GM18868 (cell line): ENCODE results near the gene NEAT1.
A peak's percentile ranks its signal among the peaks of the same experiment; 100 is the strongest.
"Not testable (repeated sequence)": the region's sequence is repeated elsewhere in the genome, so short reads cannot be mapped to it uniquely, and the experiment has no call there.

Experiments
- ATAC-seq: cut with Tn5 transposase; IDR thresholded peaks from one replicate; pipeline ENCODE4 v1.9.1; 2021; ENCODE audit warnings: mild to moderate bottlenecking, moderate library complexity; ENCODE audit not compliant: unreplicated experiment

NEAT1 gene

DNA sequence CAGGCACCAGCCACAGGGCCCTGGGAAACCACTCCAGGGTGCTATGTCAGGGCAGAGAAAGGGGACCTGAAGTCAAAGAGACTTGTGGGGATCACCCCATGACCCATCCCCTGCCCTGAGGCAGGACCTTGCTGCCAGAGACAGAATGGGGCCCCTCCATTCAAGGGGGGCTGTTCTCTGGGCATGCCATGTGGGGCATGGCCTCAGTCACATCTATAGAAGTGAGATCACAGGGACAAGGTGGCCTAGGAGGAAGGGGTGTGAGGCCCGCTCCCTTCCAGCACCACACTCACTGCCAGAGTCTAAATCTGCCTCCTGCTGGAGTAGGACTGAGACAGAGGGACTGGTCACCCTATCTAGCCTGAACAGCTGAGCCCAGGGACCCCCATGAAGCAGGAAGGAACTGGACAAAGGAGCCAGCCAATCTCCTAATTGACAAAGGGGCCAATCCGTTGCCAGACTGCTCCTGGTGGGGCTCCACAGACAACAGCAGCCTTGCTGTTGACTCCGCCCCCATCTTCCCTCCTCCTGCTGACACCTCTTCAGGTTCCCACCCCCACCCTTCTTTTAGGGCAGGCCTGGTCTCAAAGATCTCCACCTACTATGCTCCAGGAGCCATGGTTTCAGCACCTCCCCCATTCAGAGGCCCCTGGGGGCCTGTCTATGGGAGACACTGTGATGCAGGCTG lies 26.0 kb downstream of the NEAT1 start:
- no peak for ATAC-seq

DNA sequence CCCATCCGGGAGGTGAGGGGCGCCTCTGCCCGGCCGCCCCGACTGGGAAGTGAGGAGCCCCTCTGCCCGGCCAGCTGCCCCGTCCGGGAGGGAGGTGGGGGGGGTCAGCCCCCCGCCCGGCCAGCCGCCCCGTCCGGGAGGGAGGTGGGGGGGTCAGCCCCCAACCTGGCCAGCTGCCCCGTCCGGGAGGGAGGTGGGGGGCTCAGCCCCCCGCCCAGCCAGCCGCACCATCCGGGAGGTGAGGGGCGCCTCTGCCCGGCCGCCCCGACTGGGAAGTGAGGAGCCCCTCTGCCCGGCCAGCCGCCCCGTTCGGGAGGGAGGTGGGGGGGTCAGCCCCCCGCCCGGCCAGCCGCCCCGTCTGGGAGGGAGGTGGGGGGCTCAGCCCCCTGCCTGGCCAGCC lies 28.7 kb downstream of the NEAT1 start:
- not testable (repeated sequence) for ATAC-seq

DNA sequence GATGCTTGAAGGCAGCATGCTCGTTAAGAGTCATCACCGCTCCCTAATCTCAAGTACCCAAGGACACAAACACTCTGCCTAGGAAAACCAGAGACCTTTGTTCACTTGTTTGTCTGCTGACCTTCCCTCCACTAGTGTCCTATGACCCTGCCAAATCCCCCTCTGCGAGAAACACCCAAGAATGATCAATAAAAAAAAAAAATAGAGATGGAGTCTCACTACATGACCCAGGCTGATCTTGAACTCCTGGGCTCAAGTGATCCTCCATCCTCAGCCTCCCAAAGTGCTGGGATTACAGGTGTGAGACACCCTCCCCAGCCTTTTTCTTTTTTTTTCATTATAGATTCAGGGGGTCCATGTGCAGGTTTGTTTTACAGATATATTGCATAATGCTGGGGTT lies 29.7 kb downstream of the NEAT1 start:
- not testable (repeated sequence) for ATAC-seq

DNA sequence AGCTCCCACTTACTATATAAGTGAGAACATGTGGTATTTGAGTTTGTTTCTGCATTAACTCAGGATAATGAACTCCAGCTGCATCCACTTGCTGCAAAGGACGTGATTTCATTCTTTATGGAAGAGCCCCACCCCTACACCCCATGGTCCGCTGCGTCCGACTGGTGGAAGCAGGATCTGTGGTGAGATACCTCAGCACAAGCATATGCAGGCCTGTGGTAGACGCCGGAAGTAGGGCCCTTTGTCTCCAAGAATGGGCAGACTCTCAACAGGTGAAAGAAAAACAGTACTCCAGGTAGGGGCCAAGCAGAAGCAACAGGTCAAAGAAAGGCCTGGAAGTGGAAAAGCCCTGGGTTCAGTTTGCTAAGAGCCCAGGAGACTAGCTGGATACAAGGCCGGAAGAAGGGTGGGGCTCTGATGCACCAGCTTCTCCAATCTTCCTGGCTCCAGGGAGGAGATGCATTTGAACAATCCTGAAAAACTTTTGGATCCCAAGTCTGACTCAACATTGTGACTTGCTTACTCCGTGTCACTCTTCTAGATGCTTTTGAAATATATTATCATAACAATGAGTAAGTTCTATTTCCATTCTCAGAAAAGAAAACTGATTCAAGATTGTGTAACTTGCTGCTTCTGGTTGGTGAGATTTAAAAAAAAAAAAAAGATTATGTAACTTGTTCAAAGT lies 30.4 kb downstream of the NEAT1 start:
- no peak for ATAC-seq

DNA sequence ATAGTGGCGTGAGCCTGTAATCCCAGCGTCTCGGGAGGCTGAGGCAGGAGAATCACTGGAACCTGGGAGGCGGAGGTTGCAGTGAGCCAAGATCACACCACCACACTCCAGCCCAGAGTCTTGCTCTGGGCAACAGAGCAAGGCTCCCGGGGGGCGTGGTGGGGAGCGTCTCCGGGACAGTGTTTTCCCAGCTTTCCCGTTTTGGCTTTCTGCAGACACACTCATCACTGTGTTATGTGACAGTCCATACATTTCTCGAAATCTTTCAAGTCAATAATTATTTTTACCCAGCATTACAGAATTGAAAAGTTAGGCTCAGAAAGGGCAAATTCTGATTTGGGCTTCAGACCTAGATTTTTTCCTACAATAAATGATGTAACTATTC lies 31.7 kb downstream of the NEAT1 start:
- ATAC-seq: no peak

DNA sequence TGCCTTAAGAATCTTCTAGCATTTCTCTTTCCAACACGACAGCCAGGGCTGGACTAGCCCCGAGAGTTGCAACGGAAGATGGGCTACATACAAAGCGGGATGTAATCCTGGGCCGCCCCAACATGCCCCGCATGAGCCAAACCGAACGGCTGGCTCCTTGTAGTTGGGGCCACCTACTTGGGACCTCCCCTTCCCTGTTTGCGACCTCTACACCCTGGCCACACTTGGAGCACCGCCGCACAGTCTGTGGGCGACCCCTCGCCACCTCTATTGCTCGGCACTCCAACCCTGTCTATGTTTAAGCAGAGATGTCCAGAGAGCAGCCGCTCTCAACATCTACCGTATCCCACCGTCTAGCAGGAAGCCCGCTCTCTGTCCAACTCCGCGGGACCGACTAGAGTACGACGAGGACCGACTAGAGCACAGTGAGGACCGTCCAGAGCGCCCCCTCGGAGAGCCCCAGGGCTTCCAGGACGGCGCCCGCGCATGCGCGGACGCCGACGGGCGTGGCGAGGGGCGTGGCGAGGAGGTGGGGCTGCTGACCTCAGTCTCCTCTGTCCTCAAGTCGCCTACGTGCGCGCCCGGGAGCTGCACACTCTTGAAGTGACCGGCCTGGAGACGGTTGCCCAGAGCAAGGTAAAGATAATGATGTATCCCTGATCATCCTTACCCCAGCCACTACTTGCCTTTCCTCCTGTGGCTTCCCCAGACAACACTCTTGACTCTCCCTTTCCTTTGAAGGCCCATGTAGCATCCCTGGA lies 32.3 kb downstream of the NEAT1 start:
- peak; percentile 79 for ATAC-seq

- no peak for ATAC-seq
Measured at GRCh38 chr11:65456418-65456817, 33.8 kb downstream of the NEAT1 start.

GRCh38 chr11:65459552-65459951 lies 37.0 kb downstream of the NEAT1 start:
- no peak for ATAC-seq

- ATAC-seq: not testable (repeated sequence)
Measured at GRCh38 chr11:65465471-65465870, 42.9 kb downstream of the NEAT1 start.

GRCh38 chr11:65467306-65467705 lies 44.7 kb downstream of the NEAT1 start:
- not testable (repeated sequence) for ATAC-seq

DNA sequence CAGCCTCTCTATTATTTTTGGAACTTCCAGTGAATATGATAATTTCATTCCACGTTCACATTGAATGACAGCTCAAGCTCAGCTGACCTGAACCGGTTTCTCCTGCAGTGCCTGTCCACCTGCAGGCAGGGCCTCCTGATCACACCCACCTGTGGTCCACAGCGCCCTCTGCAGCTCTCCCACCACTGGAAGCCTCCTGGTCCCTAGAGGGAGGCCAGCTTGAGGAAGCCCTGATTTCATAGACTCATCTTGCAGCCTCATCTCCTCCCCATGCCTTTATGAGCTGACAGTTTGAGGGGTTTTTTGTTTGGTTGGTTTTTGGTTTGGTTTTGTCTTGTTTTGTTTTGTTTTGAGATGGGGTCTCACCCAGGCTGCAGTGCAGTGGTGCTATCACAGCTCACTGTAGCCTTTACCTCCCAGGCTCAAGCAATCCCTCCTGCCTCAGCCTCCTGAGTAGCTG lies 46.3 kb downstream of the NEAT1 start:
- no peak for ATAC-seq

GRCh38 chr11:65470433-65471049 lies 47.9 kb downstream of the NEAT1 start:
- no peak for ATAC-seq

- no peak for ATAC-seq
Measured at GRCh38 chr11:65471447-65471891, 48.9 kb downstream of the NEAT1 start.

DNA sequence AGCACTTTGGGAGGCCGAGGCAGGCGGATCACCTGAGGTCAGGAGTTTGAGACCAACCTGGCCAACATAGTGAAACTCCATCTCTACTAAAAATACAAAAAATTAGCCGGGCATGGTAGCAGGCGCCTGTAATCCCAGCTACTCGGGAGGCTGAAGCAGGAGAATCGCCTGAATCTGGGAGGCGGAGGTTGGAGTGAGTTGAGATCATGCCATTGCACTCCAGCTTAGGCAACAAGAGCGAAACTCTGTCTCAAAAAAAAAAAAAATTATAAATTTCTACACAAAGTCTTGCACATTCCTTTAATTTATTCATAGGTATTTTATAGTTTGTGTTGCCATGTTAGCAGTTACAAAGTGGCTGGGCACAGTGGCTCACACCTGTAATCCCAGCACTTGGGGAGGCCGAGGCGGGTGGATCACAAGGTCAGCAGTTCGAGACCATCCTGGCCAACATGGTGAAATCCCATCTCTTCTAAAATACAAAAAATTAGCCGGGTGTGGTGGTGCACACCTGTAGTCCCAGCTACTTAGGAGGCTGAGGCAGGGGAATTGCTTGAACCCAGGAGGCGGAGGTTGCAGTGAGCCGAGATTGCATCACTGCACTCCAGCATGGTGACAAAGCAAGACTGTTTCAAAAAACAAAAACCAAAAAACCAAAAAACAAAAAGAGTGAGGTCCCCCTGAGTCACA lies 50.1 kb downstream of the NEAT1 start:
- ATAC-seq: not testable (repeated sequence)

- no peak for ATAC-seq
Measured at GRCh38 chr11:65473278-65473860, 50.8 kb downstream of the NEAT1 start.

- no peak for ATAC-seq
Measured at GRCh38 chr11:65474864-65475263, 52.3 kb downstream of the NEAT1 start.

DNA sequence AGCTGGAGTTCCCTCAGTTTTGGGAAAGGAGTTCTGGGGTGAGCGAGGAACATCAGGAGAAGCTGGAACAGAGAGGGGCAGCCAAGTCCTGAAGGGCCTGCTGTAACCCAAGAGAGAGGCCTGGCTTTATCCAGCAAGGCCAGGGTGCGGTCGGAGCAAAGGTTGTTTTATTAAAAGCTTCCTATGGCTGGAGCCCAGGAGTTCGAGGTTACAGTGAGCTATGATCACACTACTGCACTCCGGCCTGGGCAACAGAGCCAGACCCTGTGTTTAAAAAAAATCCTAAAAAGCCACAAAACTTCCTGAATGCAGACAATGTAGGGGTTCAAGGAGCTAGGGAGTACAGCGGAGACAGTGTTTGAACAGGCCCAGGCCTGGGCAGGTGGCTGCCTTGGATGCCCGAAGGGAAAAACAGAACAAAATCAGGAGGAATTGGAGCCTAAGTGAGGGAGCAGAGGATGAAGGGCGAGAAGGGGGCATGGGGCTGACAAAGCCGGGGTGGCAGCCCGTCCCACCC lies 54.1 kb downstream of the NEAT1 start:
- ATAC-seq: no peak

GRCh38 chr11:65477149-65477965 lies 54.8 kb downstream of the NEAT1 start:
- ATAC-seq: peak; percentile 76
